ENCODE measurements around the gene MAPKAPK3.

DNA sequence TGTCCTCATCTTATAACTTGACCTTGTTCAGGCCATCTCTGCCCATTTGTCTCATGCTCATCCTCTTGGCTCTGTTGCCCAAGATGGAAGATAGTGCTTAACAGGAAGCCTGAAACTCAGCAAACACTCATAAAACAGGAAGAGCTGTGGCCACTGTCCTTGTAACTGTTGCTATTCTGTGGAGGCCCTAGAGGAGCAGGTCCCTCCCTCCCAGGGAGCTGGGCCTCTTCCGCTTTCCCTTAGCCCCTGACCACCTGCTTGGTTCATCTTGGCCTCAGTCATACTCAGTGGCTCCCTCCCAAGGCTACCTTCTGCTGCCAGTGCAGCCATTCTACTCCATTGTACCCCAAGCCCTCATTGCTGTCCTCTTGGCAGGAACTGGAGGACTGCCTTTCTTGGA lies 3.5 kb downstream of the MAPKAPK3 start:
- TF ChIP-seq POLR2A (IDR thresholded peaks at IDR 0.05) (no peak), CTCF (IDR thresholded peaks at IDR 0.05) (no peak)

All from ovary (tissue), 3 donors.